Measurements from ENCODE around the gene AJUBA.

Gene AJUBA

GRCh38 chr14:22985894-22986507 is 3.6 kb upstream of the AJUBA start:
- no peak for TF ChIP-seq TAF1 (IDR thresholded peaks at IDR 0.05; ENCODE audit: borderline replicate concordance, low read depth, low read length)
- no peak for TF ChIP-seq POLR2A (IDR thresholded peaks at IDR 0.05; ENCODE audit: low read depth, low read length)
- TF ChIP-seq POLR2AphosphoS5 (IDR thresholded peaks at IDR 0.05; ENCODE audit: low read depth, low read length): no peak
- DNase-seq (ENCODE audit: insufficient read length): no peak
- FAIRE-seq: no peak

DNA sequence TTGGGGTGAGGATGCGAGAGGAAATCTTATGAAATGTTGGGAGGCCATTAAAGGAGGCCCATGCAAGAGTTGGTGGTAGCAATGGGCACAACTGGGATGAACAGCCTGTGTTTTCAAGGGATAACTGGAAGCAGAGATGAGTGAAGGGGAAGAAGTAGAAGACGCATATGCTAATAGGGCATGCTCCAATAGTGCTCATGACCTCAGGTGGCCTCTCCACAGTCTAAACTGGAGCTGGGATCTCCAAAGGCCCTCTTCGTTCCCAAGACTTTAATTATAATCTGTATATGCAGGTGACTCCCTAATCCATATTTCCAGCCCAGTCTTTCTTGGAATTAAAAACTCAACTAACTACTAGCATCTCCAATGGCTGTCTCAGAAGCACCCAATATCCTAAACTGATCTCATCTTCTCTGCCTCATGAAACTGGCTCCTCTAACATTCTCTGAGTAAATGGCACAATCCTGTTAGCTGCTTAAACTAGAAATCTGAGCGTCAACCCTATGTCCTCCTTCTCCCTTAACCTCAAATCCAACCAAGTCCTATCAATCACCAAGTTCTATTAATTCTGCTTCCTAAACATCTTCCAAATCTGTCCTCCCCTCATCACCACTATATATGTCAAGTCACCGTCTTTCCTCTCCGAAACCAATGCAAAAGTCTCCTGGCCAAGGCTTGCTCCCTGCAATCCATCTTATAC is 2.8 kb upstream of the AJUBA start:
- TF ChIP-seq POLR2A (IDR thresholded peaks at IDR 0.05; ENCODE audit: low read depth, low read length) (no peak), TAF1 (IDR thresholded peaks at IDR 0.05; ENCODE audit: borderline replicate concordance, low read depth, low read length) (no peak), POLR2AphosphoS5 (IDR thresholded peaks at IDR 0.05; ENCODE audit: low read depth, low read length) (no peak)
- FAIRE-seq: no peak
- DNase-seq (ENCODE audit: insufficient read length): no peak

- DNase-seq (ENCODE audit: insufficient read length): no peak
- TF ChIP-seq POLR2A (IDR thresholded peaks at IDR 0.05; ENCODE audit: low read depth, low read length) (no peak), POLR2AphosphoS5 (IDR thresholded peaks at IDR 0.05; ENCODE audit: low read depth, low read length) (no peak), TAF1 (IDR thresholded peaks at IDR 0.05; ENCODE audit: borderline replicate concordance, low read depth, low read length) (no peak)
- no peak for FAIRE-seq
Observed at GRCh38 chr14:22981876-22982476, 375 bp downstream of the AJUBA start.

DNA sequence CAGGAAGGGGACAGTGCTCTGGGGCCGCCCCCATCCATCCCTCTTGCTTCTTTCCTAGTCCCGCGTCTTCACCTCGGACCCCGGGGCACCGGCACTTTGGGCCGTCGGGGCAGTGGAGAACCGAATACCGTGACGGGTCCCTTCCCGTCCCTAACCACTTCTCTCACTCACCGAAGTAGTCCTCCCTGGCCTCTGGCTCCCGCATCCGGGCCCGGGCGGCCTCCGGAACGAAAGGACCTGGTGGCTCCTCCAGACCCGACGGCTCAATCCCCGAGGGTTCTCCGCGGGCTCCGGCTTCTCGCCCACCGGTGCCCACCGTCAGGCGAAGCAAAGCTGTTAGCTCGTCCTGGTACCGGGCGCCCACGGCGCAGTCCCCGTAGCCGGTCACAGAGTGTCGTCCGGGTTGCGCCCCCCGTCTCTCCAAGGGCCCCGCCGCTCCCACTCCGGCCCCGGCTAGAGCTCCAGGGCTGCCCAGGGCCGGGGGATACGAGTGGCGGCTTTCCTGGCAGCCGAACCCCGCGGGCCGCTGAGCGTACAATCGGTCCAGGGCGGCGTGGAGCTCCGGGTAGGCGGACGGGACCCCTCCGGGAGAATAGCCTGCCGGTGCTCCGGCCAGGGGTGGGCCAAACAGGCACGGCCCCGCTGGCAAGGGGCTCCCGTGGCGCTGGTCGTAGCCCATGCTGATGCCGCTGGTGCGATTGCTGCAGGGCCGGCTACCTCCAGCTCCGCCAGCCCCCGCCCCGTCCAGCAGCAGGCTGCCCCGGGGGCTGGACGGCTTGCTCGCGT is 1.1 kb downstream of the AJUBA start:
- FAIRE-seq: no peak
- DNase-seq (ENCODE audit: insufficient read length): no peak
- TF ChIP-seq POLR2AphosphoS5 (IDR thresholded peaks at IDR 0.05; ENCODE audit: low read depth, low read length) (no peak), TAF1 (IDR thresholded peaks at IDR 0.05; ENCODE audit: borderline replicate concordance, low read depth, low read length) (no peak), POLR2A (IDR thresholded peaks at IDR 0.05; ENCODE audit: low read depth, low read length) (no peak)

- no peak for TF ChIP-seq POLR2AphosphoS5 (IDR thresholded peaks at IDR 0.05; ENCODE audit: low read depth, low read length)
- TF ChIP-seq POLR2A (IDR thresholded peaks at IDR 0.05; ENCODE audit: low read depth, low read length): no peak
- TF ChIP-seq TAF1 (IDR thresholded peaks at IDR 0.05; ENCODE audit: borderline replicate concordance, low read depth, low read length): no peak
- DNase-seq (ENCODE audit: insufficient read length) (no peak), FAIRE-seq (no peak)
Observed at GRCh38 chr14:22980672-22981089, 1.7 kb downstream of the AJUBA start.

DNA sequence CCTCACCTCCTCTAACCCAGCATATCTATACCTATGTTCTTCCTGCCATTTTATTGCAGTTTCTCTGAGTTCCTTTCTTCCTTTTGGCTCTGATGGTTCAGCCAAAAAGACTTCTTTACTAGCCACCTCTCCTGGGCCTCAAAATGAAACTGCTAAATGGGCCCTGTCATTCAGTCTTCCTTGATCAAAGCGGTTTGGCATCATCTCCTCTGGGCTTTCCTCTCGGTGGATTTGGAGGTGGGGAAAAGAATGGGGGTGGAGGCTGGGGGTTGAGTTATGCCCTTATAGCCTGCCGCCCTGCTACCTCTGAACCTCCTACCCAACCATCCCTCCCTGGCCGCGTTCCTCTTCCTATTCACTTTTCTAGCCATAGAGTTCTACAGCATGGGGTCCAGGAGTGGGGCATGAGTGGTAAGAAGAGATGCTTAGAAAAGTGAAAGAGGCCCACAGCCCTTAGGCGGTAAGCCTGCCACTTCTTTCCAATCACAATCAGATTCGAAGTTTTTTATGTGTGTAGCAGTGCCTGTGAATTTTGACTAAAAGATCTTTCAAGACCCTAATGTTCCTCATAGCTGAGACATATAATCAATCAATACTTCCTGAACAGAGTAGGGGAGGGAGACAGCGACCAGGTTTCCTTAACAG is 2.5 kb downstream of the AJUBA start:
- DNase-seq (ENCODE audit: insufficient read length): no peak
- no peak for FAIRE-seq
- TF ChIP-seq POLR2A (IDR thresholded peaks at IDR 0.05; ENCODE audit: low read depth, low read length) (no peak), TAF1 (IDR thresholded peaks at IDR 0.05; ENCODE audit: borderline replicate concordance, low read depth, low read length) (no peak), POLR2AphosphoS5 (IDR thresholded peaks at IDR 0.05; ENCODE audit: low read depth, low read length) (no peak)

GRCh38 chr14:22978981-22979671 is 3.2 kb downstream of the AJUBA start:
- no peak for DNase-seq (ENCODE audit: insufficient read length)
- TF ChIP-seq POLR2AphosphoS5 (IDR thresholded peaks at IDR 0.05; ENCODE audit: low read depth, low read length) (no peak), TAF1 (IDR thresholded peaks at IDR 0.05; ENCODE audit: borderline replicate concordance, low read depth, low read length) (no peak), POLR2A (IDR thresholded peaks at IDR 0.05; ENCODE audit: low read depth, low read length) (no peak)
- no peak for FAIRE-seq

DNA sequence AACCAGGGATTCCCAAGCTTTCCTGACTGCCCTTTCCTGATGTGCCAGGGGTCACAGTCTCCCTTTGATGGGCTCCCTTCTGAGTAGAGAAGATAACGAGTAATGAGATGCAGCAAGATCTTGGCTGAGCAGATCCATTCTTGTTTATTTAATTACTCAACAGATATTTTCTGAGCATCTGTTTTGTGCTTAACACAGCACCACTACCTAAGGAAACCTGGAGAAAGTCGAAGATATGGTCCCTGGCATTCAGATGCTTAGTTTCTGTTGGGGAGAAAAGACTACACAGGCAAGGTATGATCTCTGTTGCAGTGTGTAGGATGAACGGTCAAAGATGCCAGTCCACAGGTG is 3.9 kb downstream of the AJUBA start:
- no peak for DNase-seq (ENCODE audit: insufficient read length)
- no peak for FAIRE-seq
- TF ChIP-seq TAF1 (IDR thresholded peaks at IDR 0.05; ENCODE audit: borderline replicate concordance, low read depth, low read length) (no peak), POLR2AphosphoS5 (IDR thresholded peaks at IDR 0.05; ENCODE audit: low read depth, low read length) (no peak), POLR2A (IDR thresholded peaks at IDR 0.05; ENCODE audit: low read depth, low read length) (no peak)

DNA sequence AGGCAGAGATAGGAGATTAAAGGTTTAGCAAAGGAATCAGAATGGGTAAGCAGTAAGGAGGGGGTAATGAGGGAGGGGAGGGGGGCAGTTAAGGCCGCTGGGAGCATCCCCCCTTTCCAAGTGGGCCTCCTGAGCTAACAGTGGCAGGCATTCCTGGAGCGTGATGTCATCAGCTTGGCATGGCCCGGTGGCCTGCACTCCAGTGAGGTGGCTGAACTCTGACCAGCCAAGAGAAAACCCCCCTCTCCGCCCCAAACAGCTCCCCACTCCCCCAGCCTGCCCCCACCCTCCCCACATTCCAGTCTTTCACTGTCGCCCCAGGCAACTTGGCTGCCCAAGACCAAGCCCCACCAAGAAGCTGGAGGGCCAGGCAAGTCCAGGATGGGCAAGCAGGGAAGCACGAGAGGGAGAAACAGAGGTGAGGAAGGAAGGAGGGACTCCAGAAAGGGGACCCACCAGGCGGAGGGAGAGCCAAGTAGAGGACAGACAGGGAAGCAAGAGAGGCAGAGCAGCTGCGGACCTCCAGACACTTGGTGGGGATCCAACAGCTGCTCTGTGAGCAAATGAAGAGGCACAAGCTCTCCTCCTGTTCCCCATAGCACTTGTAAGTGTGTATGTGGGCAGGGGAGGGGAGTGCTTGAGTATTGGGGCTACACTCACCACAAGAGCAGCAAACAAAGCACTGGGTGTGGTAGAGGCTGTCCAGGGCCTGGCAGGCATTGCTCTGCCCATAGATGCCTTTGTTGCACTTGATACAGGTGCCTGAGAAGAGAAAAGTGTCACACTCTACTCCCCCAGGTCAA is 4.5 kb downstream of the AJUBA start:
- DNase-seq (ENCODE audit: insufficient read length): no peak
- FAIRE-seq: no peak
- no peak for TF ChIP-seq TAF1 (IDR thresholded peaks at IDR 0.05; ENCODE audit: borderline replicate concordance, low read depth, low read length)
- TF ChIP-seq POLR2AphosphoS5 (IDR thresholded peaks at IDR 0.05; ENCODE audit: low read depth, low read length): no peak
- TF ChIP-seq POLR2A (IDR thresholded peaks at IDR 0.05; ENCODE audit: low read depth, low read length): no peak

GRCh38 chr14:22977434-22977683 is 5.0 kb downstream of the AJUBA start:
- FAIRE-seq: no peak
- TF ChIP-seq TAF1 (IDR thresholded peaks at IDR 0.05; ENCODE audit: borderline replicate concordance, low read depth, low read length) (no peak), POLR2A (IDR thresholded peaks at IDR 0.05; ENCODE audit: low read depth, low read length) (no peak), POLR2AphosphoS5 (IDR thresholded peaks at IDR 0.05; ENCODE audit: low read depth, low read length) (no peak)
- no peak for DNase-seq (ENCODE audit: insufficient read length)
